Measurements from ENCODE around the gene RASD2. TPM values are rescaled to one million over a fixed set of nuclear protein-coding genes. Genes with fewer than 3 reads are reported as not detected.

RASD2 gene
- total and polyA plus RNA-seq, 10 of the 15 experiments (the other 5 are each of a cell fraction or from before 2014, with no cell fraction given) = 0.03 TPM; not detected in 9

GRCh38 chr22:35569916-35570315 lies 29.3 kb downstream of the RASD2 start (continued):
- TF ChIP-seq, protein P1, sequence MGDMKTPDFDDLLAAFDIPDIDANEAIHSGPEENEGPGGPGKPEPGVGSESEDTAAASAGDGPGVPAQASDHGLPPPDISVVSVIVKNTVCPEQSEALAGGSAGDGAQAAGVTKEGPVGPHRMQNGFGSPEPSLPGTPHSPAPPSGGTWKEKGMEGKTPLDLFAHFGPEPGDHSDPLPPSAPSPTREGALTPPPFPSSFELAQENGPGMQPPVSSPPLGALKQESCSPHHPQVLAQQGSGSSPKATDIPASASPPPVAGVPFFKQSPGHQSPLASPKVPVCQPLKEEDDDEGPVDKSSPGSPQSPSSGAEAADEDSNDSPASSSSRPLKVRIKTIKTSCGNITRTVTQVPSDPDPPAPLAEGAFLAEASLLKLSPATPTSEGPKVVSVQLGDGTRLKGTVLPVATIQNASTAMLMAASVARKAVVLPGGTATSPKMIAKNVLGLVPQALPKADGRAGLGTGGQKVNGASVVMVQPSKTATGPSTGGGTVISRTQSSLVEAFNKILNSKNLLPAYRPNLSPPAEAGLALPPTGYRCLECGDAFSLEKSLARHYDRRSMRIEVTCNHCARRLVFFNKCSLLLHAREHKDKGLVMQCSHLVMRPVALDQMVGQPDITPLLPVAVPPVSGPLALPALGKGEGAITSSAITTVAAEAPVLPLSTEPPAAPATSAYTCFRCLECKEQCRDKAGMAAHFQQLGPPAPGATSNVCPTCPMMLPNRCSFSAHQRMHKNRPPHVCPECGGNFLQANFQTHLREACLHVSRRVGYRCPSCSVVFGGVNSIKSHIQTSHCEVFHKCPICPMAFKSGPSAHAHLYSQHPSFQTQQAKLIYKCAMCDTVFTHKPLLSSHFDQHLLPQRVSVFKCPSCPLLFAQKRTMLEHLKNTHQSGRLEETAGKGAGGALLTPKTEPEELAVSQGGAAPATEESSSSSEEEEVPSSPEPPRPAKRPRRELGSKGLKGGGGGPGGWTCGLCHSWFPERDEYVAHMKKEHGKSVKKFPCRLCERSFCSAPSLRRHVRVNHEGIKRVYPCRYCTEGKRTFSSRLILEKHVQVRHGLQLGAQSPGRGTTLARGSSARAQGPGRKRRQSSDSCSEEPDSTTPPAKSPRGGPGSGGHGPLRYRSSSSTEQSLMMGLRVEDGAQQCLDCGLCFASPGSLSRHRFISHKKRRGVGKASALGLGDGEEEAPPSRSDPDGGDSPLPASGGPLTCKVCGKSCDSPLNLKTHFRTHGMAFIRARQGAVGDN (IDR thresholded peaks at IDR 0.05) = no peak
- TF ChIP-seq, protein P2, sequence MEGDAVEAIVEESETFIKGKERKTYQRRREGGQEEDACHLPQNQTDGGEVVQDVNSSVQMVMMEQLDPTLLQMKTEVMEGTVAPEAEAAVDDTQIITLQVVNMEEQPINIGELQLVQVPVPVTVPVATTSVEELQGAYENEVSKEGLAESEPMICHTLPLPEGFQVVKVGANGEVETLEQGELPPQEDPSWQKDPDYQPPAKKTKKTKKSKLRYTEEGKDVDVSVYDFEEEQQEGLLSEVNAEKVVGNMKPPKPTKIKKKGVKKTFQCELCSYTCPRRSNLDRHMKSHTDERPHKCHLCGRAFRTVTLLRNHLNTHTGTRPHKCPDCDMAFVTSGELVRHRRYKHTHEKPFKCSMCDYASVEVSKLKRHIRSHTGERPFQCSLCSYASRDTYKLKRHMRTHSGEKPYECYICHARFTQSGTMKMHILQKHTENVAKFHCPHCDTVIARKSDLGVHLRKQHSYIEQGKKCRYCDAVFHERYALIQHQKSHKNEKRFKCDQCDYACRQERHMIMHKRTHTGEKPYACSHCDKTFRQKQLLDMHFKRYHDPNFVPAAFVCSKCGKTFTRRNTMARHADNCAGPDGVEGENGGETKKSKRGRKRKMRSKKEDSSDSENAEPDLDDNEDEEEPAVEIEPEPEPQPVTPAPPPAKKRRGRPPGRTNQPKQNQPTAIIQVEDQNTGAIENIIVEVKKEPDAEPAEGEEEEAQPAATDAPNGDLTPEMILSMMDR (IDR thresholded peaks at IDR 0.05 in 2 of 3, conservative IDR thresholded peaks at IDR 0.05 in 1 of 3; ENCODE audit: control insufficient read depth in 2 of 3, extremely low read depth in 1 of 3, insufficient read depth in 1 of 3, low read depth in 3 of 3, low read length in 3 of 3) = no peak

GRCh38 chr22:35570686-35571194 lies 30.1 kb downstream of the RASD2 start:
- CTCF ChIA-PET = no interaction called here
- Histone ChIP-seq H4K20me1 (ENCODE audit: control insufficient read depth, insufficient read depth) (no peaks in the 10 kb centered on the region), H3K79me2 (ENCODE audit: control insufficient read depth, insufficient read depth, low read length) (no peaks in the 10 kb centered on the region), H3K9me3 (replicated peaks; ENCODE audit: control insufficient read depth, insufficient read depth, low read length) (no peaks in the 10 kb centered on the region), H3K4me3 (no peak overlapping the region), H3K36me3 (ENCODE audit: control insufficient read depth in 2 of 2, insufficient read depth in 2 of 2, low read length in 1 of 2) (no peaks in the 10 kb centered on the region), H3K27me3 (replicated peaks in 1 of 2; ENCODE audit: control insufficient read depth in 2 of 2, insufficient read depth in 2 of 2, low read length in 1 of 2) (peaks cover 0 to 2% of the 10 kb centered on the region in 2 experiments; a peak in 3 of 4 replicates), H3K9ac (ENCODE audit: control insufficient read depth, insufficient read depth, low read length) (no peak overlapping the region), H3K4me2 (ENCODE audit: control insufficient read depth, insufficient read depth) (no peak overlapping the region), H3K27ac (ENCODE audit: control insufficient read depth, insufficient read depth) (no peak overlapping the region), H3K4me1 (ENCODE audit: control insufficient read depth, insufficient read depth, low read length) (no peaks in the 10 kb centered on the region), H2AFZ (ENCODE audit: control insufficient read depth, low read depth, low read length) (no peak overlapping the region)
- RAD21 ChIA-PET (ENCODE audit: unreplicated experiment) = no interaction called here
- ATAC-seq = no peak
- WGBS (ENCODE audit: insufficient coverage, insufficient replicate concordance, low lambda C conversion rate, missing lambda C conversion rate) = 46% methylated on average over 14 of the region's 14 CpGs
- POLR2A ChIA-PET = no interaction called here
- no peak for FAIRE-seq
- intact Hi-C loops (cut with micrococcal nuclease; ENCODE audit: unreplicated experiment) = no loop called here
- BruUV-seq (replicated peaks) = no TSS peak
- no peak for DNase-seq (ENCODE audit: low read depth, low spot score)
- in situ Hi-C loops (cut with MboI) = no loop called here
- SMC1A ChIA-PET (ENCODE audit: uncharacterized antibody, unreplicated experiment) = interaction anchor here (1.0 kb wide), 1 partner anchor 220 kb away, joined by 4 read pairs; no protein-coding TSS in a partner anchor
- no peak for TF ChIP-seq TCF3 (IDR thresholded peaks at IDR 0.05; ENCODE audit: borderline replicate concordance, insufficient read depth, low read depth, low read length)
- no peak for TF ChIP-seq SMAD5 (IDR thresholded peaks at IDR 0.05; ENCODE audit: low read depth)
- TF ChIP-seq, protein P3, sequence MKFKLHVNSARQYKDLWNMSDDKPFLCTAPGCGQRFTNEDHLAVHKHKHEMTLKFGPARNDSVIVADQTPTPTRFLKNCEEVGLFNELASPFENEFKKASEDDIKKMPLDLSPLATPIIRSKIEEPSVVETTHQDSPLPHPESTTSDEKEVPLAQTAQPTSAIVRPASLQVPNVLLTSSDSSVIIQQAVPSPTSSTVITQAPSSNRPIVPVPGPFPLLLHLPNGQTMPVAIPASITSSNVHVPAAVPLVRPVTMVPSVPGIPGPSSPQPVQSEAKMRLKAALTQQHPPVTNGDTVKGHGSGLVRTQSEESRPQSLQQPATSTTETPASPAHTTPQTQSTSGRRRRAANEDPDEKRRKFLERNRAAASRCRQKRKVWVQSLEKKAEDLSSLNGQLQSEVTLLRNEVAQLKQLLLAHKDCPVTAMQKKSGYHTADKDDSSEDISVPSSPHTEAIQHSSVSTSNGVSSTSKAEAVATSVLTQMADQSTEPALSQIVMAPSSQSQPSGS (IDR thresholded peaks at IDR 0.05; ENCODE audit: low read length) = no peak
- no peak for TF ChIP-seq KLF5 (IDR thresholded peaks at IDR 0.05; ENCODE audit: partially characterized antibody)
- TF ChIP-seq MYB (IDR thresholded peaks at IDR 0.05; ENCODE audit: borderline replicate concordance, low read depth, low read length) = no peak
- TF ChIP-seq MYC (IDR thresholded peaks at IDR 0.05; ENCODE audit: insufficient read depth, insufficient read length, insufficient replicate concordance, low read length, severe bottlenecking) = no peak

All from GM12878 (cell line).